OCI-LY1 (cell line): Measurements from ENCODE around the gene CD81.

Experiments used
- H2AFZ ChIP-seq: fragments of 200-600 bp; sonication (generic), shearing (Covaris generic); 2 replicates; pipeline ENCODE4 v1.6.0; 2014; ENCODE audit warnings: antibody characterized with exemption, mild to moderate bottlenecking, low read length
- H3F3A ChIP-seq: fragments of 200-600 bp; sonication (generic), shearing (Covaris generic); 2 replicates; pipeline ENCODE4 v1.6.0; 2014; ENCODE audit warnings: mild to moderate bottlenecking, antibody characterized with exemption, low read length, moderate library complexity; ENCODE audit not compliant: insufficient read depth
- H3K27ac ChIP-seq: fragments of 200-600 bp; sonication (generic); 2 replicates; pipeline ENCODE4 v1.5.1; 2014; ENCODE audit warnings: low read length, mixed run types, mild to moderate bottlenecking, low read depth; ENCODE audit not compliant: poor library complexity, severe bottlenecking
- H3K27me3 ChIP-seq: fragments of 200-600 bp; sonication (generic); 2 replicates; pipeline ENCODE4 v1.6.0; 2014; ENCODE audit warnings: antibody characterized with exemption, mild to moderate bottlenecking, low read length, moderate library complexity; ENCODE audit not compliant: insufficient read depth
- H3K36me3 ChIP-seq: fragments of 200-600 bp; sonication (generic); 2 replicates; pipeline ENCODE4 v1.6.1; 2014; ENCODE audit warnings: mild to moderate bottlenecking, antibody characterized with exemption, low read length, moderate library complexity, mixed read lengths; ENCODE audit not compliant: insufficient read depth
- H3K4me1 ChIP-seq: fragments of 200-600 bp; sonication (generic); 2 replicates; pipeline ENCODE4 v1.5.1; 2014; ENCODE audit warnings: mild to moderate bottlenecking, low read length, moderate library complexity; ENCODE audit not compliant: insufficient read depth, severe bottlenecking
- H3K4me2 ChIP-seq: fragments of 200-600 bp; sonication (generic), shearing (Covaris generic); 2 replicates; pipeline ENCODE4 v1.6.1; 2014; ENCODE audit warnings: low read length
- H3K4me3 ChIP-seq: fragments of 200-600 bp; sonication (generic); 2 replicates; pipeline ENCODE4 v1.5.1; 2014; ENCODE audit warnings: low read length, low read depth, mild to moderate bottlenecking, mixed read lengths; ENCODE audit not compliant: poor library complexity, severe bottlenecking
- H3K79me2 ChIP-seq: fragments of 200-600 bp; shearing (Covaris generic); 2 replicates; pipeline ENCODE4 v1.6.1; 2016; ENCODE audit warnings: mixed run types, low read length, mixed read lengths; ENCODE audit not compliant: insufficient read depth
- H3K9ac ChIP-seq: fragments of 200-600 bp; sonication (generic), shearing (Covaris generic); 2 replicates; pipeline ENCODE4 v1.6.1; 2014; ENCODE audit warnings: mild to moderate bottlenecking, low read length, mixed read lengths
- H3K9me2 ChIP-seq: fragments of 200-600 bp; sonication (generic), shearing (Covaris generic); 2 replicates; pipeline ENCODE4 v1.6.1; 2014; ENCODE audit warnings: low read depth, mild to moderate bottlenecking, low read length, mixed read lengths
- H3K9me3 ChIP-seq: fragments of 200-600 bp; shearing (Covaris generic); 2 replicates; pipeline ENCODE4 v1.6.1; 2014; ENCODE audit warnings: low read length, mixed read lengths
- H4K20me1 ChIP-seq: fragments of 200-600 bp; sonication (generic), shearing (Covaris generic); 2 replicates; pipeline ENCODE4 v1.6.0; 2016; ENCODE audit warnings: mild to moderate bottlenecking, low read length; ENCODE audit not compliant: insufficient read depth
- CTCF ChIP-seq: fragments of 200-600 bp; sonication (generic), shearing (Covaris generic); IDR thresholded peaks from 2 replicates; pipeline ENCODE4 v1.5.1; 2017; ENCODE audit warnings: mild to moderate bottlenecking, antibody characterized with exemption, low read length, moderate library complexity, mixed read lengths
- EZH2 ChIP-seq: fragments of 200-600 bp; sonication (generic), shearing (Covaris generic); IDR thresholded peaks from 2 replicates; pipeline ENCODE4 v1.8.0; 2017; ENCODE audit warnings: borderline replicate concordance, mixed run types, mild to moderate bottlenecking, antibody characterized with exemption, low read length, moderate library complexity, mixed read lengths

CD81 gene

DNA sequence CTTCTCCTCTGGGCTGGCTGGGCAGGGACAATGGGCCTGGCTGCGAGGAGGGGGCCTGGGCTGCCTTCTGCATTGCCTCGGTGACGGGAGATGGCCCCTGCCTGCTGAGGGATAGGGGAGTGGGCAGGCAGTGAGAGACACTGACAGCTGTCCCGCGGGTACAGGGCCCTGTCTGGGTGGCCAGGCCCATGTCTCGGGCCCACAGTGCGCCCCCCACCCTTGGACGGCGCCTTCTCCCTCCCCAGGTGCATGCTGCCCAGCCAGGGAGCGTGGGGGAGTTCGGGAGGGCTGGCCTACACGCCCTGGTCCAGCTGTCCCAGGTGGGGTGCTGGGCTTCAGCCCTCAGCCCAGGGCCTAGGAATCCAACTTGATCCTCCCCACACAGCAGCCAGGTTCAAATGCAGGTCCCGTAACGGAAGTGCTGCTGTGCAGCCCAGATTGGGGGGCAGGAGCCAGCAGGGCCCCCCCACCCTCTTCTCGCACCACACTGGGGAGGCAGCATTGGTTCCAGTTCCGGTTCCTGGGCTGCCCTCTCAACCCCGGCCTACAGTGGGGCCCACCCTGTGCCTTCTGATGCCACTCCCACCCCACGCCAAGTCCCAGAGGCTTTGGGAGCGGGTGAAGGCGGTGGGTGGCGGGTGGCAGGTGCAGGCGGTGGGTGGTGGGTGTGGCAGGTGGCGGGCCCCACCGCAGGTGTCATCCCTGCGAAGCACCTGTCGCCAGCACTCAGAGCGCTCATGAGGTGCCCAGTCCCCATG lies 16.2 kb downstream of the CD81 start:
- no peaks in the 10 kb centered on the region for H3K9me2 ChIP-seq
- peak overlapping the region; percentile 73 for H3K4me2 ChIP-seq
- peak overlapping the region; percentile 53; the same call in 1 of the 2 replicates for H3K9ac ChIP-seq
- H3K9me3 ChIP-seq, result no peaks in the 10 kb centered on the region
- H4K20me1 ChIP-seq, result no peaks in the 10 kb centered on the region
- H3K27ac ChIP-seq, result peak overlapping the region; percentile 100
- H3K27me3 ChIP-seq, result no peaks in the 10 kb centered on the region
- H3K36me3 ChIP-seq, result peaks cover 60% of the 10 kb centered on the region
- no peaks in the 10 kb centered on the region for H3K79me2 ChIP-seq
- peaks cover 65% of the 10 kb centered on the region for H3K4me1 ChIP-seq
- TF ChIP-seq EZH2 (no peak), CTCF (no peak)
- no peak overlapping the region for H3K4me3 ChIP-seq
- H3F3A ChIP-seq, result no peaks in the 10 kb centered on the region; the same call in 1 of the 2 replicates
- no peak overlapping the region for H2AFZ ChIP-seq

GRCh38 chr11:2393941-2394817 lies 17.1 kb downstream of the CD81 start:
- H2AFZ ChIP-seq, result no peak overlapping the region
- no peaks in the 10 kb centered on the region for H3K27me3 ChIP-seq
- H3K4me2 ChIP-seq, result peak overlapping the region; percentile 73; the same call in 1 of the 2 replicates
- peak overlapping the region; percentile 100 for H3K27ac ChIP-seq
- no peak overlapping the region for H3K4me3 ChIP-seq
- TF ChIP-seq EZH2 (no peak), CTCF (peak; percentile 37; the same call in 1 of the 2 replicates)
- H3K9ac ChIP-seq, result peak overlapping the region; percentile 20; the same call in 1 of the 2 replicates
- no peaks in the 10 kb centered on the region for H3K79me2 ChIP-seq
- no peaks in the 10 kb centered on the region for H3K9me3 ChIP-seq
- no peaks in the 10 kb centered on the region for H4K20me1 ChIP-seq
- H3K36me3 ChIP-seq, result peaks cover 62% of the 10 kb centered on the region
- peaks cover 62% of the 10 kb centered on the region for H3K4me1 ChIP-seq
- no peaks in the 10 kb centered on the region for H3K9me2 ChIP-seq
- no peaks in the 10 kb centered on the region; the same call in 1 of the 2 replicates for H3F3A ChIP-seq

- H3K9me3 ChIP-seq, result no peaks in the 10 kb centered on the region
- H3K4me2 ChIP-seq, result no peak overlapping the region
- H3K27ac ChIP-seq, result peak overlapping the region; percentile 100
- H3F3A ChIP-seq, result no peaks in the 10 kb centered on the region; the same call in 1 of the 2 replicates
- no peak overlapping the region for H2AFZ ChIP-seq
- H4K20me1 ChIP-seq, result no peaks in the 10 kb centered on the region
- H3K27me3 ChIP-seq, result no peaks in the 10 kb centered on the region
- H3K36me3 ChIP-seq, result peaks cover 62% of the 10 kb centered on the region
- no peaks in the 10 kb centered on the region for H3K79me2 ChIP-seq
- TF ChIP-seq EZH2, result no peak
- TF ChIP-seq CTCF, result no peak
- H3K9me2 ChIP-seq, result no peaks in the 10 kb centered on the region
- peaks cover 62% of the 10 kb centered on the region for H3K4me1 ChIP-seq
- no peak overlapping the region; the same call in 1 of the 2 replicates for H3K9ac ChIP-seq
- no peak overlapping the region for H3K4me3 ChIP-seq
Observed at GRCh38 chr11:2394818-2395105, 17.7 kb downstream of the CD81 start.
